Measurements from ENCODE around the gene IRS2. TPM values are rescaled to one million over a fixed set of nuclear protein-coding genes. Genes with fewer than 3 reads are reported as not detected.

IRS2 gene
- total and polyA plus RNA-seq, 2 experiments from 2014 or later = 3.0 to 12.6 TPM

GRCh38 chr13:109781384-109782065, 4.9 kb downstream of the IRS2 start:
- Histone ChIP-seq H3K4me1 (ENCODE audit: low read depth) (peaks cover 20% of the 10 kb centered on the region), H3K9me3 (ENCODE audit: low read depth) (no peaks in the 10 kb centered on the region), H3K4me3 (no peak overlapping the region), H3K27me3 (no peaks in the 10 kb centered on the region), H3K27ac (no peak overlapping the region), H3K36me3 (no peaks in the 10 kb centered on the region)
- TF ChIP-seq CTCF (IDR thresholded peaks at IDR 0.05; ENCODE audit: low read depth, low read length) = no peak
- no peak for DNase-seq (ENCODE audit: low read depth in 1 of 2, low spot score in 1 of 2)

GRCh38 chr13:109780845-109781383, 5.5 kb downstream of the IRS2 start:
- H3K36me3 ChIP-seq = no peaks in the 10 kb centered on the region

GRCh38 chr13:109779876-109780510, 6.4 kb downstream of the IRS2 start:
- peaks cover 24% of the 10 kb centered on the region for H3K4me1 ChIP-seq (ENCODE audit: low read depth)
- no peak for DNase-seq (ENCODE audit: low read depth in 1 of 2, low spot score in 1 of 2)
- H3K27ac ChIP-seq = no peak overlapping the region
- no peaks in the 10 kb centered on the region for H3K36me3 ChIP-seq
- TF ChIP-seq CTCF (IDR thresholded peaks at IDR 0.05; ENCODE audit: low read depth, low read length) = no peak
- no peaks in the 10 kb centered on the region for H3K9me3 ChIP-seq (ENCODE audit: low read depth)
- H3K4me3 ChIP-seq = no peak overlapping the region
- no peaks in the 10 kb centered on the region for H3K27me3 ChIP-seq

More at GRCh38 chr13:109780845-109781383, 5.5 kb downstream of the IRS2 start:
- peaks cover 24% of the 10 kb centered on the region for H3K4me1 ChIP-seq (ENCODE audit: low read depth)
- no peak overlapping the region for H3K27ac ChIP-seq
- no peak for DNase-seq (ENCODE audit: low read depth in 1 of 2, low spot score in 1 of 2)
- no peaks in the 10 kb centered on the region for H3K27me3 ChIP-seq
- no peak overlapping the region for H3K4me3 ChIP-seq
- TF ChIP-seq CTCF (IDR thresholded peaks at IDR 0.05; ENCODE audit: low read depth, low read length) = no peak
- no peaks in the 10 kb centered on the region for H3K9me3 ChIP-seq (ENCODE audit: low read depth)

GRCh38 chr13:109779074-109779473, 7.3 kb downstream of the IRS2 start:
- Histone ChIP-seq H3K4me1 (ENCODE audit: low read depth) (peaks cover 24% of the 10 kb centered on the region), H3K27me3 (no peaks in the 10 kb centered on the region), H3K36me3 (no peaks in the 10 kb centered on the region), H3K4me3 (no peak overlapping the region), H3K27ac (no peak overlapping the region), H3K9me3 (ENCODE audit: low read depth) (no peaks in the 10 kb centered on the region)
- TF ChIP-seq CTCF (IDR thresholded peaks at IDR 0.05; ENCODE audit: low read depth, low read length) = no peak
- DNase-seq (ENCODE audit: low read depth in 1 of 2, low spot score in 1 of 2) = no peak

GRCh38 chr13:109778102-109778542, 8.3 kb downstream of the IRS2 start:
- Histone ChIP-seq H3K27ac (no peak overlapping the region), H3K27me3 (no peaks in the 10 kb centered on the region), H3K9me3 (ENCODE audit: low read depth) (no peaks in the 10 kb centered on the region), H3K4me3 (no peak overlapping the region), H3K36me3 (no peaks in the 10 kb centered on the region), H3K4me1 (ENCODE audit: low read depth) (peaks cover 24% of the 10 kb centered on the region)
- no peak for TF ChIP-seq CTCF (IDR thresholded peaks at IDR 0.05; ENCODE audit: low read depth, low read length)
- no peak for DNase-seq (ENCODE audit: low read depth in 1 of 2, low spot score in 1 of 2)

All from cardiac muscle cell (in vitro differentiated cells and primary cell).